Endothelial cell of umbilical vein (primary cell): ENCODE measurements around the gene USP4. TPM values are rescaled to one million over a fixed set of nuclear protein-coding genes. Genes with fewer than 3 reads are reported as not detected.

ENCODE experiments used
- BruUV-seq: library from RNA; stranded (reverse); fragments of 400-500 nt; replicated peaks from 2 replicates; lab custom pipeline; 2021; lab: Mats Ljungman, UMichigan
- CTCF ChIA-PET: fragments of 300-600, 350-600 bp; sonication (Branson Sonifier 250); formaldehyde crosslinking; loops from one replicate; lab custom pipeline; 2021; ENCODE audit warnings: antibody characterized with exemption, inconsistent platforms; lab: Charles Lee
- POLR2A ChIA-PET: fragments of 300-600, 350-600 bp; sonication (Branson Sonifier 250); formaldehyde crosslinking; loops from one replicate; lab custom pipeline; 2021; ENCODE audit warnings: antibody characterized with exemption, inconsistent platforms; lab: Charles Lee
- DNase-seq: peaks from one replicate; pipeline ENCODE4 v3.0.0-alpha.2; 2011; ENCODE audit warnings: low read depth, low spot score
- FAIRE-seq: peaks from 2 replicates; lab custom pipeline; 2011; peaks lifted over from hg19 to GRCh38; lab: Jason Lieb, UNC
- H2AFZ ChIP-seq: 2 replicates; pipeline ENCODE4 v1.6.0; 2012; ENCODE audit warnings: low read depth, low read length, control low read depth, inconsistent platforms
- H3K27ac ChIP-seq: 2 replicates; pipeline ENCODE4 v1.5.1; 2011; ENCODE audit warnings: low read depth, mild to moderate bottlenecking, control low read depth, low read length, moderate library complexity; ENCODE audit not compliant: insufficient read depth
- H3K27me3 ChIP-seq, 2 experiments: 2 replicates each; pipeline versions ENCODE4 v1.6.0 to v1.6.1; 2011; ENCODE audit warnings: low read length in 2 of 2, mixed read lengths in 1 of 2; ENCODE audit not compliant: control insufficient read depth in 2 of 2, insufficient read depth in 2 of 2
- H3K36me3 ChIP-seq, 2 experiments: 2 replicates in 1 of 2; 3 replicates in 1 of 2; pipeline ENCODE4 v1.5.1; 2011; ENCODE audit warnings: low read length in 2 of 2, mild to moderate bottlenecking in 1 of 2, moderate library complexity in 1 of 2; ENCODE audit not compliant: control insufficient read depth in 2 of 2, insufficient read depth in 2 of 2; ENCODE audit errors: extremely low read depth in 1 of 2
- H3K4me1 ChIP-seq: 3 replicates; pipeline ENCODE4 v1.5.1; 2011; ENCODE audit warnings: mild to moderate bottlenecking, low read length; ENCODE audit not compliant: control insufficient read depth, insufficient read depth; ENCODE audit errors: extremely low read depth
- H3K4me2 ChIP-seq: 2 replicates; pipeline ENCODE4 v1.6.1; 2011; ENCODE audit warnings: low read length, control low read depth, mixed read lengths; ENCODE audit not compliant: insufficient read depth
- H3K4me3 ChIP-seq, 3 experiments: fragments of 200-600 bp in 1 of 3; sonication (generic), shearing (Covaris generic) in 1 of 3; replicated peaks in 1 of 3; 2 replicates each; pipeline ENCODE4 v1.5.1; 2011 to 2016; ENCODE audit warnings: control low read depth in 3 of 3, low read length in 3 of 3, mild to moderate bottlenecking in 2 of 3, inconsistent platforms in 1 of 3, low read depth in 1 of 3, moderate library complexity in 1 of 3; ENCODE audit not compliant: insufficient read depth in 1 of 3
- H3K79me2 ChIP-seq: 2 replicates; pipeline ENCODE4 v1.6.0; 2012; ENCODE audit warnings: low read length, inconsistent platforms; ENCODE audit not compliant: control insufficient read depth, insufficient read depth
- H3K9ac ChIP-seq: replicated peaks from 2 replicates; pipeline ENCODE3; 2011; ENCODE audit warnings: low read length, control low read depth; ENCODE audit not compliant: insufficient read depth; ENCODE audit errors: extremely low read depth
- H3K9me1 ChIP-seq: replicated peaks from 3 replicates; pipeline ENCODE4 v1.6.0; 2011; ENCODE audit warnings: mild to moderate bottlenecking, low read length; ENCODE audit not compliant: control insufficient read depth, insufficient read depth; ENCODE audit errors: extremely low read depth
- H3K9me3 ChIP-seq: replicated peaks from 2 replicates; pipeline ENCODE4 v1.5.1; 2012; ENCODE audit warnings: low read length, inconsistent platforms; ENCODE audit not compliant: control insufficient read depth, insufficient read depth
- H4K20me1 ChIP-seq: replicated peaks from 2 replicates; pipeline ENCODE3; 2011; ENCODE audit warnings: mild to moderate bottlenecking, low read length; ENCODE audit not compliant: control insufficient read depth, insufficient read depth; ENCODE audit errors: extremely low read depth
- CTCF ChIP-seq, 2 donors: IDR thresholded peaks; 1 replicate in 1 of 2; 2 replicates in 1 of 2; pipeline ENCODE4 v1.5.1; 2011; ENCODE audit warnings: low read length in 2 of 2, mild to moderate bottlenecking in 2 of 2, moderate library complexity in 2 of 2, control low read depth in 1 of 2, inconsistent platforms in 1 of 2, low read depth in 1 of 2; ENCODE audit not compliant: insufficient read depth in 1 of 2; ENCODE audit errors: extremely low read depth in 1 of 2
- EZH2 ChIP-seq: IDR thresholded peaks from 2 replicates; pipeline ENCODE4 v1.6.1; 2012; ENCODE audit warnings: borderline replicate concordance, low read depth, mild to moderate bottlenecking, moderate library complexity, low read length, inconsistent platforms; ENCODE audit not compliant: severe bottlenecking
- FOS ChIP-seq: IDR thresholded peaks from 2 replicates; pipeline ENCODE4 v1.6.1; 2011; ENCODE audit warnings: mild to moderate bottlenecking, low read length, moderate library complexity, borderline replicate concordance; ENCODE audit not compliant: insufficient read depth
- GATA2 ChIP-seq: IDR thresholded peaks from 2 replicates; pipeline ENCODE4 v1.7.0; 2011; ENCODE audit warnings: low read depth, mild to moderate bottlenecking, moderate library complexity, mixed read lengths, low read length; ENCODE audit not compliant: insufficient read length, insufficient read depth
- JUN ChIP-seq: IDR thresholded peaks from 2 replicates; pipeline ENCODE4 v1.6.1; 2011; ENCODE audit warnings: borderline replicate concordance, low read depth; ENCODE audit not compliant: insufficient read length, insufficient read depth
- MAX ChIP-seq: IDR thresholded peaks from 2 replicates; pipeline ENCODE4 v1.6.1; 2011; ENCODE audit not compliant: insufficient read depth, insufficient read length
- MYC ChIP-seq: IDR thresholded peaks from one replicate; pipeline ENCODE4 v1.6.1; 2011; ENCODE audit warnings: mild to moderate bottlenecking, low read depth, low read length
- POLR2A ChIP-seq: IDR thresholded peaks from 2 replicates; pipeline ENCODE4 v1.6.1; 2012; ENCODE audit warnings: low read depth, mild to moderate bottlenecking, control low read depth, low read length
- POLR2AphosphoS5 ChIP-seq: IDR thresholded peaks from 2 replicates; pipeline ENCODE4 v1.6.1; 2012; ENCODE audit warnings: low read depth, mild to moderate bottlenecking, control low read depth, low read length, moderate library complexity; ENCODE audit not compliant: insufficient read depth
- dilution Hi-C: fragments of 300-500 bp; cut with MboI; formaldehyde crosslinking; loops from one replicate; pipeline ENCODE4 v1.15.0; 2019; ENCODE audit warnings: low sequenced_read_pairs; ENCODE audit not compliant: extremely low pct_ligation_motif_present
- intact Hi-C: fragments of 100-400 bp; cut with micrococcal nuclease; formaldehyde crosslinking; loops from one replicate; pipeline ENCODE4 v1.10.0; 2022
- polyA plus RNA-seq, 4 experiments: library from polyadenylated mRNA; depleted of rRNA in 3 of 4; stranded (reverse) in 3 of 4; unstranded in 1 of 4; fragments of >200 nt; gene quantifications; 2 replicates each; pipeline versions ENCODE4 v1.2.1 to v1.2.3, GENCODE V29; 2011 to 2012; ENCODE audit warnings: missing spikeins in 1 of 4
- total RNA-seq: library from RNA; stranded (reverse); gene quantifications from 2 replicates; pipeline ENCODE4 v1.2.3, GENCODE V29; 2021

The USP4 gene
- total and polyA plus RNA-seq, 2 donors (not counting 3 experiments of a cell fraction or from before 2014, with no cell fraction given): 39.1 to 61.3 TPM

- FAIRE-seq (no peak), DNase-seq (no peak)
- no TSS peak for BruUV-seq
- H3K9ac ChIP-seq: no peak overlapping the region
- ChIA-PET POLR2A (interaction anchor here (0.7 kb wide), 2 partner anchors 12 to 240 kb away, joined by 3 read pairs; no protein-coding TSS in a partner anchor), CTCF (interaction anchor here (1.0 to 1.2 kb wide), 2 partner anchors 17 to 98 kb away, joined by 3 to 4 read pairs; partner anchors contain the start of gene KLHDC8B)
- H3K27me3 ChIP-seq: no peaks in the 10 kb centered on the region
- no peaks in the 10 kb centered on the region for H3K9me3 ChIP-seq
- H3K27ac ChIP-seq: no peak overlapping the region
- no peak overlapping the region for H3K4me3 ChIP-seq
- no peaks in the 10 kb centered on the region for H3K79me2 ChIP-seq
- H3K36me3 ChIP-seq: no peaks in the 10 kb centered on the region
- intact Hi-C loops: no loop called here
- dilution Hi-C loops: no loop called here
- no peak overlapping the region for H2AFZ ChIP-seq
- H3K4me2 ChIP-seq: no peak overlapping the region
- no peak for TF ChIP-seq MYC
- TF ChIP-seq CTCF (IDR thresholded peaks at IDR 0.05; ENCODE audit: extremely low read depth in 1 of 2, insufficient read depth in 1 of 2, low read depth in 1 of 2, low read length in 2 of 2): no peak
- TF ChIP-seq FOS: no peak
- TF ChIP-seq POLR2AphosphoS5: no peak
- TF ChIP-seq EZH2: no peak
- no peak for TF ChIP-seq GATA2
- TF ChIP-seq JUN: no peak
- TF ChIP-seq MAX: no peak
- TF ChIP-seq POLR2A: no peak
- no peaks in the 10 kb centered on the region for H3K4me1 ChIP-seq
- no peaks in the 10 kb centered on the region for H4K20me1 ChIP-seq
- no peaks in the 10 kb centered on the region for H3K9me1 ChIP-seq
These were observed 70.3 kb downstream of the USP4 start for GRCh38 chr3:49269443-49270155.
